Measurements from ENCODE around the gene TRIO.

DNA sequence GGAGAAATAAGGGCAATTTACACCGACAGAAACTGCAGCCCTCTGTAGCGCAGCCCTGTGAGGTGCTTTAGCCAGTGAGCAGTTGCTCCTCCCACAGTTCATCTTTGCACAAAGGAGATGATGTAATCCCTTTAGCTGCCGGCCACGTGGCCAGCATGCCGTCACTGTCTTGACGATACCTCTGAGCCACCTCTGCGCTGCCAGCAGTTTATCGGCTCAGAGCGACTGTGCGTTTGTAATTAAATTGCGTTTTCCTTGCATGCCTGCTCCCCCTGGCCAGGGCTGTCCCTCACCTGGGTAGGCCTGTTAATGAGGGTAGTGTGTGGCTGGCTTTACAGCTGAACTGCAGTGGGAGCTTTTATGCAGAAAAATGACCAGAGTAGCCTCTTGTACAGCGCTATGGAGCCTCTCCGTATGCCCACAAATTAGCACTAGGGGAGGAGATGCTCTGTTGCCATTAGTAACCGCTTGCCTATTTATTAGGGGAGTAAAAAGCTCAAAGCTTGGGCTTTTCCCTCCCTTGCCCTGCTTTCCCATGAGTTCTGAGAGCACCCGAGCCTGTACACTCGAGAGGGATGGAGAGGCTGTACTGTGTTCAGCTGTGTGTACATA lies 107.0 kb downstream of the TRIO start:
- TF ChIP-seq, protein P1, sequence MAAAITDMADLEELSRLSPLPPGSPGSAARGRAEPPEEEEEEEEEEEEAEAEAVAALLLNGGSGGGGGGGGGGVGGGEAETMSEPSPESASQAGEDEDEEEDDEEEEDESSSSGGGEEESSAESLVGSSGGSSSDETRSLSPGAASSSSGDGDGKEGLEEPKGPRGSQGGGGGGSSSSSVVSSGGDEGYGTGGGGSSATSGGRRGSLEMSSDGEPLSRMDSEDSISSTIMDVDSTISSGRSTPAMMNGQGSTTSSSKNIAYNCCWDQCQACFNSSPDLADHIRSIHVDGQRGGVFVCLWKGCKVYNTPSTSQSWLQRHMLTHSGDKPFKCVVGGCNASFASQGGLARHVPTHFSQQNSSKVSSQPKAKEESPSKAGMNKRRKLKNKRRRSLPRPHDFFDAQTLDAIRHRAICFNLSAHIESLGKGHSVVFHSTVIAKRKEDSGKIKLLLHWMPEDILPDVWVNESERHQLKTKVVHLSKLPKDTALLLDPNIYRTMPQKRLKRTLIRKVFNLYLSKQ (tag by site-specific recombination; IDR thresholded peaks at IDR 0.05; ENCODE audit: borderline replicate concordance): no peak
- TF ChIP-seq SP2 (tag by site-specific recombination; IDR thresholded peaks at IDR 0.05): no peak
- TF ChIP-seq ZBTB7A (tag by site-specific recombination; IDR thresholded peaks at IDR 0.05; ENCODE audit: low read depth): no peak
- TF ChIP-seq, protein P2, sequence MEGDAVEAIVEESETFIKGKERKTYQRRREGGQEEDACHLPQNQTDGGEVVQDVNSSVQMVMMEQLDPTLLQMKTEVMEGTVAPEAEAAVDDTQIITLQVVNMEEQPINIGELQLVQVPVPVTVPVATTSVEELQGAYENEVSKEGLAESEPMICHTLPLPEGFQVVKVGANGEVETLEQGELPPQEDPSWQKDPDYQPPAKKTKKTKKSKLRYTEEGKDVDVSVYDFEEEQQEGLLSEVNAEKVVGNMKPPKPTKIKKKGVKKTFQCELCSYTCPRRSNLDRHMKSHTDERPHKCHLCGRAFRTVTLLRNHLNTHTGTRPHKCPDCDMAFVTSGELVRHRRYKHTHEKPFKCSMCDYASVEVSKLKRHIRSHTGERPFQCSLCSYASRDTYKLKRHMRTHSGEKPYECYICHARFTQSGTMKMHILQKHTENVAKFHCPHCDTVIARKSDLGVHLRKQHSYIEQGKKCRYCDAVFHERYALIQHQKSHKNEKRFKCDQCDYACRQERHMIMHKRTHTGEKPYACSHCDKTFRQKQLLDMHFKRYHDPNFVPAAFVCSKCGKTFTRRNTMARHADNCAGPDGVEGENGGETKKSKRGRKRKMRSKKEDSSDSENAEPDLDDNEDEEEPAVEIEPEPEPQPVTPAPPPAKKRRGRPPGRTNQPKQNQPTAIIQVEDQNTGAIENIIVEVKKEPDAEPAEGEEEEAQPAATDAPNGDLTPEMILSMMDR (tag by site-specific recombination; IDR thresholded peaks at IDR 0.05): no peak
- TF ChIP-seq, protein P3, sequence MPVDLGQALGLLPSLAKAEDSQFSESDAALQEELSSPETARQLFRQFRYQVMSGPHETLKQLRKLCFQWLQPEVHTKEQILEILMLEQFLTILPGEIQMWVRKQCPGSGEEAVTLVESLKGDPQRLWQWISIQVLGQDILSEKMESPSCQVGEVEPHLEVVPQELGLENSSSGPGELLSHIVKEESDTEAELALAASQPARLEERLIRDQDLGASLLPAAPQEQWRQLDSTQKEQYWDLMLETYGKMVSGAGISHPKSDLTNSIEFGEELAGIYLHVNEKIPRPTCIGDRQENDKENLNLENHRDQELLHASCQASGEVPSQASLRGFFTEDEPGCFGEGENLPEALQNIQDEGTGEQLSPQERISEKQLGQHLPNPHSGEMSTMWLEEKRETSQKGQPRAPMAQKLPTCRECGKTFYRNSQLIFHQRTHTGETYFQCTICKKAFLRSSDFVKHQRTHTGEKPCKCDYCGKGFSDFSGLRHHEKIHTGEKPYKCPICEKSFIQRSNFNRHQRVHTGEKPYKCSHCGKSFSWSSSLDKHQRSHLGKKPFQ (tag by site-specific recombination; IDR thresholded peaks at IDR 0.05): no peak
- TF ChIP-seq, protein P4, sequence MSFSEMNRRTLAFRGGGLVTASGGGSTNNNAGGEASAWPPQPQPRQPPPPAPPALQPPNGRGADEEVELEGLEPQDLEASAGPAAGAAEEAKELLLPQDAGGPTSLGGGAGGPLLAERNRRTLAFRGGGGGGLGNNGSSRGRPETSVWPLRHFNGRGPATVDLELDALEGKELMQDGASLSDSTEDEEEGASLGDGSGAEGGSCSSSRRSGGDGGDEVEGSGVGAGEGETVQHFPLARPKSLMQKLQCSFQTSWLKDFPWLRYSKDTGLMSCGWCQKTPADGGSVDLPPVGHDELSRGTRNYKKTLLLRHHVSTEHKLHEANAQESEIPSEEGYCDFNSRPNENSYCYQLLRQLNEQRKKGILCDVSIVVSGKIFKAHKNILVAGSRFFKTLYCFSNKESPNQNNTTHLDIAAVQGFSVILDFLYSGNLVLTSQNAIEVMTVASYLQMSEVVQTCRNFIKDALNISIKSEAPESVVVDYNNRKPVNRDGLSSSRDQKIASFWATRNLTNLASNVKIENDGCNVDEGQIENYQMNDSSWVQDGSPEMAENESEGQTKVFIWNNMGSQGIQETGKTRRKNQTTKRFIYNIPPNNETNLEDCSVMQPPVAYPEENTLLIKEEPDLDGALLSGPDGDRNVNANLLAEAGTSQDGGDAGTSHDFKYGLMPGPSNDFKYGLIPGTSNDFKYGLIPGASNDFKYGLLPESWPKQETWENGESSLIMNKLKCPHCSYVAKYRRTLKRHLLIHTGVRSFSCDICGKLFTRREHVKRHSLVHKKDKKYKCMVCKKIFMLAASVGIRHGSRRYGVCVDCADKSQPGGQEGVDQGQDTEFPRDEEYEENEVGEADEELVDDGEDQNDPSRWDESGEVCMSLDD (tag by site-specific recombination; IDR thresholded peaks at IDR 0.05): no peak; the same call in 1 of the 2 replicates
- TF ChIP-seq TRIM28 (IDR thresholded peaks at IDR 0.05; ENCODE audit: borderline replicate concordance, low read length): peak; percentile 75
- no peak for TF ChIP-seq ZNF792 (tag by site-specific recombination; IDR thresholded peaks at IDR 0.05)
- no peak for TF ChIP-seq ZNF571 (tag by site-specific recombination; IDR thresholded peaks at IDR 0.05)
- TF ChIP-seq OVOL3 (tag by site-specific recombination; IDR thresholded peaks at IDR 0.05): no peak
- peak; percentile 81 for TF ChIP-seq MYNN (tag by site-specific recombination; IDR thresholded peaks at IDR 0.05; ENCODE audit: borderline replicate concordance)
- TF ChIP-seq RBAK (tag by site-specific recombination; IDR thresholded peaks at IDR 0.05): no peak
